K562 (cell line): Measurements from ENCODE around the gene SIRT2. TPM values are rescaled to one million over a fixed set of nuclear protein-coding genes. Genes with fewer than 3 reads are reported as not detected.

Experiments
- ELF4 ChIP-seq: fragments of 450-650 bp; formaldehyde crosslinking; IDR thresholded peaks from 2 replicates; pipeline ENCODE4 v1.4.0; 2022; ENCODE audit warnings: missing genetic modification characterization
- ESRRB ChIP-seq: fragments of 250-450 bp; sonication (Bioruptor Pico); IDR thresholded peaks from 2 replicates; pipeline ENCODE4 v1.5.0; 2020; ENCODE audit warnings: mild to moderate bottlenecking, moderate library complexity, borderline replicate concordance
- ETS2 ChIP-seq: IDR thresholded peaks from 2 replicates; pipeline ENCODE4 v1.6.1; 2016; ENCODE audit warnings: borderline replicate concordance, missing genetic modification characterization, mild to moderate bottlenecking, moderate library complexity, missing compliant biosample characterization; ENCODE audit not compliant: poor library complexity, severe bottlenecking
- HOXB6 ChIP-seq: fragments of 250-450 bp; sonication (Bioruptor Pico); IDR thresholded peaks from 2 replicates; pipeline ENCODE4 v1.5.1; 2022; ENCODE audit warnings: mild to moderate bottlenecking, borderline replicate concordance
- KDM1A ChIP-seq, 2 experiments: fragments of 450-650 bp; IDR thresholded peaks; 2 replicates each; pipeline ENCODE4 v1.6.1; 2016; ENCODE audit warnings: mild to moderate bottlenecking in 2 of 2
- PHF20 ChIP-seq: fragments of 450-650 bp; IDR thresholded peaks from 2 replicates; pipeline ENCODE4 v1.6.1; 2018; ENCODE audit not compliant: partially characterized antibody
- RBBP5 ChIP-seq: fragments of 200-600 bp; sonication (generic); IDR thresholded peaks from 2 replicates; pipeline ENCODE4 v1.6.1; 2012; ENCODE audit warnings: borderline replicate concordance, mild to moderate bottlenecking, low read length, control low read depth, inconsistent platforms; ENCODE audit not compliant: insufficient read depth, poor library complexity, severe bottlenecking
- TBP ChIP-seq: optimal IDR thresholded peaks from 2 replicates; pipeline ENCODE3; 2011; ENCODE audit warnings: low read depth, low read length, improper control_type of control experiment
- ZBTB1 ChIP-seq: sonication (generic); formaldehyde crosslinking; IDR thresholded peaks from 2 replicates; pipeline ENCODE4 v1.8.1; 2023; ENCODE audit warnings: missing genetic modification reagents, low read depth, mild to moderate bottlenecking, borderline replicate concordance
- ZNF133 ChIP-seq: fragments of 250-450 bp; sonication (Bioruptor Pico); IDR thresholded peaks from 2 replicates; pipeline ENCODE4 v1.4.0; 2020; ENCODE audit warnings: mild to moderate bottlenecking
- ZNF146 ChIP-seq: IDR thresholded peaks from one replicate; pipeline ENCODE4 v1.6.1; 2018; ENCODE audit warnings: missing compliant biosample characterization; ENCODE audit not compliant: unreplicated experiment
- ZNF436 ChIP-seq: fragments of 250-450, 450-650 bp; sonication (Bioruptor Pico); formaldehyde crosslinking; IDR thresholded peaks from 2 replicates; pipeline ENCODE4 v1.7.0; 2020; ENCODE audit warnings: mild to moderate bottlenecking
- polyA plus RNA-seq, 8 experiments: library from polyadenylated mRNA; depleted of rRNA in 4 of 8; stranded (reverse) in 5 of 8; unstranded in 3 of 8; fragments of >200 nt; fragmentation: Nextera tagmentation in 2 of 8; fragmentation: Illumina TruSeq in 1 of 8; extraction: Ambion mirVana in 2 of 8; extraction: Trizol in 1 of 8; gene quantifications; 2 replicates each; pipeline versions ENCODE4 v1.2.1 to v1.2.3, GENCODE V29; 2011 to 2014; ENCODE audit warnings: inconsistent platforms in 1 of 8, missing spikeins in 1 of 8
- total RNA-seq, 7 experiments: library from RNA; depleted of rRNA in 6 of 7; stranded (reverse); fragments of >200 nt in 6 of 7; fragmentation: Illumina TruSeq in 2 of 7; extraction: Trizol in 2 of 7; gene quantifications; 2 replicates each; pipeline versions ENCODE4 v1.2.1 to v1.2.3, GENCODE V29; 2011 to 2021; ENCODE audit warnings: low replicate concordance in 1 of 7
- TF ChIP-seq, protein P1 (sequence below), 2 experiments: fragments of 450-650 bp in 1 of 2; sonication (generic) in 1 of 2; formaldehyde crosslinking in 1 of 2; IDR thresholded peaks; 2 replicates each; pipeline versions ENCODE4 v1.7.1 to v1.9.0; 2016 to 2022; ENCODE audit warnings: inconsistent platforms in 1 of 2, mild to moderate bottlenecking in 1 of 2, missing genetic modification reagents in 1 of 2
- TF ChIP-seq, protein P2 (sequence below): sonication (generic); IDR thresholded peaks from 2 replicates; pipeline ENCODE4 v1.6.1; 2016
- TF ChIP-seq, protein P3 (sequence below): fragments of 250-450 bp; sonication (Bioruptor Pico); IDR thresholded peaks from 2 replicates; pipeline ENCODE4 v1.8.0; 2022; ENCODE audit warnings: moderate library complexity, mild to moderate bottlenecking, inconsistent platforms
- TF ChIP-seq, protein P4 (sequence below), 2 experiments: fragments of 450-650 bp in 1 of 2; sonication (generic) in 1 of 2; formaldehyde crosslinking in 1 of 2; IDR thresholded peaks in 1 of 2; conservative IDR thresholded peaks in 1 of 2; 2 replicates each; pipeline versions ENCODE4 v1.6.1 to v1.8.1; 2016 to 2023; ENCODE audit warnings: mild to moderate bottlenecking in 2 of 2, moderate library complexity in 2 of 2, inconsistent platforms in 1 of 2, missing genetic modification reagents in 1 of 2

Gene SIRT2
- total and polyA plus RNA-seq, 9 of the 15 experiments (the other 6 are each of a cell fraction or from before 2014, with no cell fraction given), result 2.3 to 35.2 (median 22.9) TPM

DNA sequence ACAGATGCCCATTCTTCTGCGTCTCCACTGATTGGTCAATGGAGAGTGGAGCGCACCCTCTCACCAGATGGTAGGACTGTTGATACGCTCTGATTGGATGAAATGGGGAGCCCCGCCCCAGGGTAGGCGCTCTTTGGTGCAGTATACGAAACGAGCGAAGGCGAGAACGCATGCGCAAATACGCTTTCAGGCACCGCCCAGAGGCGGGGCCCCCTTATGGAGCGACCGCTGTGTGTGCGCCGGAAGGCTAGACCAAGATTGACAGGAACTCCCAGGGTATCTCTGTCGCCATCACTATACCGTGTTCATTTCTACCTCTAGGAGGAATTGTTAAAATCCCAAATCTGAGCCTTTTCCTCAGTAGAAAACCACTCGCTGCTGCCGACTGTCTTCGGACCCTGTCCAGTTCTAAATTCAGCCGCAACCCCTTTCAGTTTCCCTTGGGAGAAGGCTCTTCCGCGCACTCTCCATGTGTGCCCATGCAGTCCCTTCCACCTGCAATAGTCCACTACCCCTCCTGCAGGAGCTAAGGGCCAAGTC, 48.9 kb downstream of the SIRT2 start (continued):
- TF ChIP-seq ZBTB1 (CRISPR knock-in tag), result no peak
- no peak for TF ChIP-seq KDM1A (IDR thresholded peaks at IDR 0.05)
- no peak for TF ChIP-seq ZNF133 (CRISPR knock-in tag)
- TF ChIP-seq RBBP5, result no peak
- TF ChIP-seq, protein P1, sequence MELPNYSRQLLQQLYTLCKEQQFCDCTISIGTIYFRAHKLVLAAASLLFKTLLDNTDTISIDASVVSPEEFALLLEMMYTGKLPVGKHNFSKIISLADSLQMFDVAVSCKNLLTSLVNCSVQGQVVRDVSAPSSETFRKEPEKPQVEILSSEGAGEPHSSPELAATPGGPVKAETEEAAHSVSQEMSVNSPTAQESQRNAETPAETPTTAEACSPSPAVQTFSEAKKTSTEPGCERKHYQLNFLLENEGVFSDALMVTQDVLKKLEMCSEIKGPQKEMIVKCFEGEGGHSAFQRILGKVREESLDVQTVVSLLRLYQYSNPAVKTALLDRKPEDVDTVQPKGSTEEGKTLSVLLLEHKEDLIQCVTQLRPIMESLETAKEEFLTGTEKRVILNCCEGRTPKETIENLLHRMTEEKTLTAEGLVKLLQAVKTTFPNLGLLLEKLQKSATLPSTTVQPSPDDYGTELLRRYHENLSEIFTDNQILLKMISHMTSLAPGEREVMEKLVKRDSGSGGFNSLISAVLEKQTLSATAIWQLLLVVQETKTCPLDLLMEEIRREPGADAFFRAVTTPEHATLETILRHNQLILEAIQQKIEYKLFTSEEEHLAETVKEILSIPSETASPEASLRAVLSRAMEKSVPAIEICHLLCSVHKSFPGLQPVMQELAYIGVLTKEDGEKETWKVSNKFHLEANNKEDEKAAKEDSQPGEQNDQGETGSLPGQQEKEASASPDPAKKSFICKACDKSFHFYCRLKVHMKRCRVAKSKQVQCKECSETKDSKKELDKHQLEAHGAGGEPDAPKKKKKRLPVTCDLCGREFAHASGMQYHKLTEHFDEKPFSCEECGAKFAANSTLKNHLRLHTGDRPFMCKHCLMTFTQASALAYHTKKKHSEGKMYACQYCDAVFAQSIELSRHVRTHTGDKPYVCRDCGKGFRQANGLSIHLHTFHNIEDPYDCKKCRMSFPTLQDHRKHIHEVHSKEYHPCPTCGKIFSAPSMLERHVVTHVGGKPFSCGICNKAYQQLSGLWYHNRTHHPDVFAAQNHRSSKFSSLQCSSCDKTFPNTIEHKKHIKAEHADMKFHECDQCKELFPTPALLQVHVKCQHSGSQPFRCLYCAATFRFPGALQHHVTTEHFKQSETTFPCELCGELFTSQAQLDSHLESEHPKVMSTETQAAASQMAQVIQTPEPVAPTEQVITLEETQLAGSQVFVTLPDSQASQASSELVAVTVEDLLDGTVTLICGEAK (IDR thresholded peaks at IDR 0.05), result peak; percentile 73; the same call in 1 of the 2 replicates
- TF ChIP-seq, protein P1 (CRISPR knock-in tag; IDR thresholded peaks at IDR 0.05), result no peak
- peak; percentile 70 for TF ChIP-seq PHF20
- TF ChIP-seq, protein P2, sequence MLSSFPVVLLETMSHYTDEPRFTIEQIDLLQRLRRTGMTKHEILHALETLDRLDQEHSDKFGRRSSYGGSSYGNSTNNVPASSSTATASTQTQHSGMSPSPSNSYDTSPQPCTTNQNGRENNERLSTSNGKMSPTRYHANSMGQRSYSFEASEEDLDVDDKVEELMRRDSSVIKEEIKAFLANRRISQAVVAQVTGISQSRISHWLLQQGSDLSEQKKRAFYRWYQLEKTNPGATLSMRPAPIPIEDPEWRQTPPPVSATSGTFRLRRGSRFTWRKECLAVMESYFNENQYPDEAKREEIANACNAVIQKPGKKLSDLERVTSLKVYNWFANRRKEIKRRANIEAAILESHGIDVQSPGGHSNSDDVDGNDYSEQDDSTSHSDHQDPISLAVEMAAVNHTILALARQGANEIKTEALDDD, result no peak
- TF ChIP-seq ETS2 (tag), result no peak
- TF ChIP-seq HOXB6, result no peak
- TF ChIP-seq, protein P3, sequence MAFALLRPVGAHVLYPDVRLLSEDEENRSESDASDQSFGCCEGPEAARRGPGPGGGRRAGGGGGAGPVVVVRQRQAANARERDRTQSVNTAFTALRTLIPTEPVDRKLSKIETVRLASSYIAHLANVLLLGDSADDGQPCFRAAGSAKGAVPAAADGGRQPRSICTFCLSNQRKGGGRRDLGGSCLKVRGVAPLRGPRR, result no peak
- no peak for TF ChIP-seq ESRRB (CRISPR knock-in tag)
- peak; percentile 77 for TF ChIP-seq TBP
- no peak for TF ChIP-seq ZNF436 (CRISPR knock-in tag)
- TF ChIP-seq ELF4 (CRISPR knock-in tag), result no peak; the same call in 1 of the 2 replicates
- no peak for TF ChIP-seq ZNF146 (CRISPR knock-in tag)
- TF ChIP-seq, protein P4, sequence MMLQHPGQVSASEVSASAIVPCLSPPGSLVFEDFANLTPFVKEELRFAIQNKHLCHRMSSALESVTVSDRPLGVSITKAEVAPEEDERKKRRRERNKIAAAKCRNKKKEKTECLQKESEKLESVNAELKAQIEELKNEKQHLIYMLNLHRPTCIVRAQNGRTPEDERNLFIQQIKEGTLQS (IDR thresholded peaks at IDR 0.05), result no peak
- TF ChIP-seq, protein P4 (CRISPR knock-in tag; conservative IDR thresholded peaks at IDR 0.05), result 0 out of 2 replicates have a peak, but pooled peaks have one; percentile 11
